Transverse colon (tissue), 4 donors: ENCODE results near the gene LPIN3.

Experiments
- EP300 ChIP-seq: sonication (generic); formaldehyde crosslinking; IDR thresholded peaks from one replicate; pipeline ENCODE4 v1.6.1; 2017; ENCODE audit warnings: antibody characterized with exemption, low read depth
- POLR2A ChIP-seq: fragments of 450-650 bp; IDR thresholded peaks from one replicate; pipeline ENCODE4 v1.6.1; 2016; ENCODE audit warnings: antibody characterized with exemption, mild to moderate bottlenecking, moderate library complexity
- POLR2AphosphoS5 ChIP-seq, 3 donors: sonication (generic); formaldehyde crosslinking; IDR thresholded peaks; one replicate each; pipeline ENCODE4 v1.6.1; 2016; ENCODE audit warnings: antibody characterized with exemption in 3 of 3
- TF ChIP-seq, protein P1 (sequence below), 5 experiments: fragments of 200-600 bp in 3 of 5; fragments of 450-650 bp in 2 of 5; sonication (generic) in 3 of 5; IDR thresholded peaks; 1 replicate in 2 of 5; 2 replicates in 3 of 5; pipeline ENCODE4 v1.5.1; 2016 to 2017; ENCODE audit warnings: antibody characterized with exemption in 5 of 5, inconsistent platforms in 3 of 5, mild to moderate bottlenecking in 2 of 5, moderate library complexity in 1 of 5

GRCh38 chr20:41331731-41332130, 8.9 kb upstream of the LPIN3 start:
- TF ChIP-seq, protein P1, sequence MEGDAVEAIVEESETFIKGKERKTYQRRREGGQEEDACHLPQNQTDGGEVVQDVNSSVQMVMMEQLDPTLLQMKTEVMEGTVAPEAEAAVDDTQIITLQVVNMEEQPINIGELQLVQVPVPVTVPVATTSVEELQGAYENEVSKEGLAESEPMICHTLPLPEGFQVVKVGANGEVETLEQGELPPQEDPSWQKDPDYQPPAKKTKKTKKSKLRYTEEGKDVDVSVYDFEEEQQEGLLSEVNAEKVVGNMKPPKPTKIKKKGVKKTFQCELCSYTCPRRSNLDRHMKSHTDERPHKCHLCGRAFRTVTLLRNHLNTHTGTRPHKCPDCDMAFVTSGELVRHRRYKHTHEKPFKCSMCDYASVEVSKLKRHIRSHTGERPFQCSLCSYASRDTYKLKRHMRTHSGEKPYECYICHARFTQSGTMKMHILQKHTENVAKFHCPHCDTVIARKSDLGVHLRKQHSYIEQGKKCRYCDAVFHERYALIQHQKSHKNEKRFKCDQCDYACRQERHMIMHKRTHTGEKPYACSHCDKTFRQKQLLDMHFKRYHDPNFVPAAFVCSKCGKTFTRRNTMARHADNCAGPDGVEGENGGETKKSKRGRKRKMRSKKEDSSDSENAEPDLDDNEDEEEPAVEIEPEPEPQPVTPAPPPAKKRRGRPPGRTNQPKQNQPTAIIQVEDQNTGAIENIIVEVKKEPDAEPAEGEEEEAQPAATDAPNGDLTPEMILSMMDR (IDR thresholded peaks at IDR 0.05) = no peak
- no peak for TF ChIP-seq POLR2AphosphoS5 (IDR thresholded peaks at IDR 0.05)
- no peak for TF ChIP-seq POLR2A
- no peak for TF ChIP-seq EP300
